Testis (tissue), 2 donors: ENCODE measurements around the gene APOH.

Source experiments
- POLR2A ChIP-seq: fragments of 450-650 bp; IDR thresholded peaks from one replicate; pipeline ENCODE4 v1.6.1; 2017; ENCODE audit warnings: antibody characterized with exemption, mild to moderate bottlenecking, moderate library complexity
- TF ChIP-seq, protein P1 (sequence below), 3 experiments: fragments of 450-650 bp in 2 of 3; fragments of 200-600 bp in 1 of 3; sonication (generic) in 1 of 3; IDR thresholded peaks; one replicate each; pipeline ENCODE4 v1.5.1; 2016 to 2019; ENCODE audit warnings: antibody characterized with exemption in 3 of 3, mild to moderate bottlenecking in 2 of 3, moderate library complexity in 1 of 3

- TF ChIP-seq, protein P1, sequence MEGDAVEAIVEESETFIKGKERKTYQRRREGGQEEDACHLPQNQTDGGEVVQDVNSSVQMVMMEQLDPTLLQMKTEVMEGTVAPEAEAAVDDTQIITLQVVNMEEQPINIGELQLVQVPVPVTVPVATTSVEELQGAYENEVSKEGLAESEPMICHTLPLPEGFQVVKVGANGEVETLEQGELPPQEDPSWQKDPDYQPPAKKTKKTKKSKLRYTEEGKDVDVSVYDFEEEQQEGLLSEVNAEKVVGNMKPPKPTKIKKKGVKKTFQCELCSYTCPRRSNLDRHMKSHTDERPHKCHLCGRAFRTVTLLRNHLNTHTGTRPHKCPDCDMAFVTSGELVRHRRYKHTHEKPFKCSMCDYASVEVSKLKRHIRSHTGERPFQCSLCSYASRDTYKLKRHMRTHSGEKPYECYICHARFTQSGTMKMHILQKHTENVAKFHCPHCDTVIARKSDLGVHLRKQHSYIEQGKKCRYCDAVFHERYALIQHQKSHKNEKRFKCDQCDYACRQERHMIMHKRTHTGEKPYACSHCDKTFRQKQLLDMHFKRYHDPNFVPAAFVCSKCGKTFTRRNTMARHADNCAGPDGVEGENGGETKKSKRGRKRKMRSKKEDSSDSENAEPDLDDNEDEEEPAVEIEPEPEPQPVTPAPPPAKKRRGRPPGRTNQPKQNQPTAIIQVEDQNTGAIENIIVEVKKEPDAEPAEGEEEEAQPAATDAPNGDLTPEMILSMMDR (IDR thresholded peaks at IDR 0.05), result no peak
- no peak for TF ChIP-seq POLR2A
Observed at GRCh38 chr17:66187718-66188117, 41.5 kb downstream of the APOH start.
